GM12878 (cell line): ENCODE results near the gene NEK11. TPM values are rescaled to one million over a fixed set of nuclear protein-coding genes. Genes with fewer than 3 reads are reported as not detected.

Experiments used
- ATAC-seq: fragments of 200-7000 bp; cut with Tn5 transposase; 3 replicates; pipeline ENCODE4 v1.9.1; 2020; ENCODE audit warnings: mild to moderate bottlenecking, moderate library complexity
- BruUV-seq: library from RNA; stranded (reverse); fragments of 400-500 nt; replicated peaks from 2 replicates; lab custom pipeline; 2021; lab: Mats Ljungman, UMichigan
- CTCF ChIA-PET: fragments of 300-600 bp; sonication (Branson Sonifier 250); formaldehyde crosslinking; extraction: SDS; loops from one replicate; lab custom pipeline; 2021; ENCODE audit warnings: inconsistent platforms; lab: Yijun Ruan, JAX
- POLR2A ChIA-PET: fragments of 350-600 bp; formaldehyde crosslinking; extraction: SDS; loops from one replicate; lab custom pipeline; 2021; ENCODE audit warnings: inconsistent platforms; lab: Charles Lee
- RAD21 ChIA-PET: fragments of 300-600 bp; sonication (Branson Sonifier 250); formaldehyde crosslinking; loops from one replicate; lab custom pipeline; 2023; ENCODE audit warnings: antibody characterized with exemption; ENCODE audit not compliant: unreplicated experiment; lab: Charles Lee
- SMC1A ChIA-PET: fragments of 300-600 bp; sonication (Branson Sonifier 250); formaldehyde crosslinking; loops from one replicate; lab custom pipeline; 2023; ENCODE audit not compliant: unreplicated experiment, uncharacterized antibody; lab: Charles Lee
- DNase-seq: peaks from one replicate; pipeline ENCODE4 v3.0.0-alpha.2; 2011; ENCODE audit warnings: low read depth, low spot score
- FAIRE-seq: peaks from 3 replicates; lab custom pipeline; 2011; peaks lifted over from hg19 to GRCh38; lab: Jason Lieb, UNC
- H2AFZ ChIP-seq: 2 replicates; pipeline ENCODE4 v1.6.0; 2011; ENCODE audit warnings: low read depth, low read length, control low read depth; ENCODE audit not compliant: control insufficient read depth
- H3K27ac ChIP-seq: 2 replicates; pipeline ENCODE4 v1.5.1; 2011; ENCODE audit warnings: control low read depth; ENCODE audit not compliant: control insufficient read depth, insufficient read depth
- H3K27me3 ChIP-seq, 2 experiments: replicated peaks in 1 of 2; 2 replicates each; pipeline versions ENCODE4 v1.6.0 to v1.6.1; 2011; ENCODE audit warnings: low read length in 1 of 2; ENCODE audit not compliant: control insufficient read depth in 2 of 2, insufficient read depth in 2 of 2
- H3K36me3 ChIP-seq, 2 experiments: 2 replicates each; pipeline ENCODE4 v1.5.1; 2011; ENCODE audit warnings: low read length in 1 of 2; ENCODE audit not compliant: control insufficient read depth in 2 of 2, insufficient read depth in 2 of 2
- H3K4me1 ChIP-seq: 2 replicates; pipeline ENCODE4 v1.6.1; 2011; ENCODE audit warnings: mild to moderate bottlenecking, low read length, moderate library complexity, mixed read lengths; ENCODE audit not compliant: control insufficient read depth, insufficient read depth
- H3K4me2 ChIP-seq: 2 replicates; pipeline ENCODE4 v1.6.0; 2011; ENCODE audit warnings: control low read depth; ENCODE audit not compliant: control insufficient read depth, insufficient read depth
- H3K4me3 ChIP-seq: fragments of 200-600 bp; sonication (generic); 2 replicates; pipeline ENCODE4 v1.5.1; 2016
- H3K79me2 ChIP-seq: 2 replicates; pipeline ENCODE4 v1.6.0; 2011; ENCODE audit warnings: low read length; ENCODE audit not compliant: control insufficient read depth, insufficient read depth
- H3K9ac ChIP-seq: 2 replicates; pipeline ENCODE4 v1.8.0; 2011; ENCODE audit warnings: low read length, control low read depth, mixed read lengths; ENCODE audit not compliant: control insufficient read depth, insufficient read depth
- H3K9me3 ChIP-seq: replicated peaks from 3 replicates; pipeline ENCODE4 v1.5.1; 2011; ENCODE audit warnings: mild to moderate bottlenecking, low read length; ENCODE audit not compliant: control insufficient read depth, insufficient read depth
- H4K20me1 ChIP-seq: 2 replicates; pipeline ENCODE4 v1.6.0; 2011; ENCODE audit not compliant: control insufficient read depth, insufficient read depth
- BRCA1 ChIP-seq: IDR thresholded peaks from 2 replicates; pipeline ENCODE4 v1.6.1; 2011; ENCODE audit warnings: low read depth, low read length, improper control_type of control experiment
- CTCF ChIP-seq, 3 experiments: IDR thresholded peaks in 2 of 3; conservative IDR thresholded peaks in 1 of 3; 2 replicates each; pipeline ENCODE4 v1.5.1; 2011; ENCODE audit warnings: low read depth in 3 of 3, low read length in 3 of 3, mild to moderate bottlenecking in 3 of 3, control low read depth in 2 of 3, moderate library complexity in 2 of 3, inconsistent platforms in 1 of 3, mixed read lengths in 1 of 3; ENCODE audit not compliant: control insufficient read depth in 2 of 3, insufficient read depth in 1 of 3; ENCODE audit errors: extremely low read depth in 1 of 3
- E4F1 ChIP-seq: fragments of 450-650 bp; IDR thresholded peaks from 2 replicates; pipeline ENCODE4 v1.6.1; 2018; ENCODE audit warnings: borderline replicate concordance, mild to moderate bottlenecking; ENCODE audit not compliant: partially characterized antibody
- JUNB ChIP-seq: IDR thresholded peaks from 2 replicates; pipeline ENCODE4 v1.6.1; 2016; ENCODE audit warnings: antibody characterized with exemption, mild to moderate bottlenecking
- SIX5 ChIP-seq: IDR thresholded peaks from 2 replicates; pipeline ENCODE4 v1.6.1; 2011; ENCODE audit warnings: mild to moderate bottlenecking, low read depth, low read length, moderate library complexity; ENCODE audit not compliant: severe bottlenecking
- STAT3 ChIP-seq: IDR thresholded peaks from 2 replicates; pipeline ENCODE4 v1.6.1; 2011; ENCODE audit warnings: low read depth, low read length, improper control_type of control experiment
- TCF7 ChIP-seq: IDR thresholded peaks from 2 replicates; pipeline ENCODE4 v1.6.1; 2014; ENCODE audit warnings: antibody characterized with exemption, borderline replicate concordance
- ZBTB33 ChIP-seq: fragments of 450-650 bp; IDR thresholded peaks from 2 replicates; pipeline ENCODE4 v1.6.1; 2017; ENCODE audit warnings: mild to moderate bottlenecking
- WGBS: methylation state at CpG from one replicate; pipeline ENCODE4 v1.1.6; 2016; ENCODE audit warnings: low lambda C conversion rate; ENCODE audit not compliant: insufficient replicate concordance, insufficient coverage; ENCODE audit errors: missing lambda C conversion rate; 5-methylcytosine and 5-hydroxymethylcytosine counted together
- in situ Hi-C: fragments of 300-500 bp; cut with MboI; formaldehyde crosslinking; loops from 9 replicates; pipeline ENCODE4 v1.14.3; 2018; ENCODE audit warnings: mixed read lengths
- intact Hi-C: fragments of 100-400 bp; cut with micrococcal nuclease; formaldehyde crosslinking; loops from one replicate; pipeline ENCODE4 v1.14.2; 2022; ENCODE audit not compliant: unreplicated experiment
- polyA plus RNA-seq, 11 experiments: library from polyadenylated mRNA; depleted of rRNA in 4 of 11; unstranded in 6 of 11; stranded (reverse) in 5 of 11; fragments of >200 nt; fragmentation: Nextera tagmentation in 4 of 11; fragmentation: Illumina TruSeq in 1 of 11; extraction: Ambion mirVana in 4 of 11; extraction: Trizol in 1 of 11; gene quantifications; 1 replicate in 1 of 11; 2 replicates in 10 of 11; pipeline versions ENCODE4 v1.2.1 to v1.2.3, GENCODE V29; 2011 to 2016; ENCODE audit warnings: inconsistent platforms in 2 of 11, missing spikeins in 2 of 11, low read depth in 1 of 11
- total RNA-seq, 4 experiments: library from RNA; depleted of rRNA in 3 of 4; stranded (reverse); fragments of >200 nt in 3 of 4; fragmentation: Illumina TruSeq in 1 of 4; extraction: Trizol in 1 of 4; gene quantifications; 2 replicates each; pipeline versions ENCODE4 v1.2.1 to v1.2.3, GENCODE V29; 2013 to 2021
- TF ChIP-seq, protein P1 (sequence below): fragments of 450-650 bp; conservative IDR thresholded peaks from 2 replicates; pipeline ENCODE4 v1.6.1; 2017; ENCODE audit warnings: mild to moderate bottlenecking, moderate library complexity

NEK11 gene
- total and polyA plus RNA-seq, 10 of the 15 experiments (the other 5 are each of a cell fraction or from before 2014, with no cell fraction given): 0.05 to 0.94 (median 0.36) TPM; not detected in 1

- no peaks in the 10 kb centered on the region for H3K9me3 ChIP-seq
- H3K9ac ChIP-seq: no peak overlapping the region
- in situ Hi-C loops (no loop called here), intact Hi-C loops (no loop called here)
- POLR2A ChIA-PET: no interaction called here
- 51% methylated on average over 4 of the region's 4 CpGs for WGBS
- no peak overlapping the region for H3K4me3 ChIP-seq
- no peak for FAIRE-seq
- CTCF ChIA-PET: no interaction called here
- no peak overlapping the region for H3K4me2 ChIP-seq
- no peaks in the 10 kb centered on the region for H3K36me3 ChIP-seq
- RAD21 ChIA-PET: no interaction called here
- no peaks in the 10 kb centered on the region; a peak in 1 of 4 replicates for H3K27me3 ChIP-seq
- SMC1A ChIA-PET: no interaction called here
- H3K4me1 ChIP-seq: no peaks in the 10 kb centered on the region
- no peak for ATAC-seq
- no peak overlapping the region for H3K27ac ChIP-seq
- TF ChIP-seq SIX5: no peak
- no peak for TF ChIP-seq JUNB
- TF ChIP-seq CTCF (IDR thresholded peaks at IDR 0.05 in 2 of 3, conservative IDR thresholded peaks at IDR 0.05 in 1 of 3; ENCODE audit: control insufficient read depth in 2 of 3, extremely low read depth in 1 of 3, insufficient read depth in 1 of 3, low read depth in 3 of 3, low read length in 3 of 3): no peak
- TF ChIP-seq BRCA1: no peak
- no peak overlapping the region for H2AFZ ChIP-seq
- H4K20me1 ChIP-seq: no peaks in the 10 kb centered on the region
- no TSS peak for BruUV-seq
- no peak for DNase-seq
- no peaks in the 10 kb centered on the region for H3K79me2 ChIP-seq
These were observed 131.8 kb downstream of the NEK11 start for GRCh38 chr3:131158434-131158833.

DNA sequence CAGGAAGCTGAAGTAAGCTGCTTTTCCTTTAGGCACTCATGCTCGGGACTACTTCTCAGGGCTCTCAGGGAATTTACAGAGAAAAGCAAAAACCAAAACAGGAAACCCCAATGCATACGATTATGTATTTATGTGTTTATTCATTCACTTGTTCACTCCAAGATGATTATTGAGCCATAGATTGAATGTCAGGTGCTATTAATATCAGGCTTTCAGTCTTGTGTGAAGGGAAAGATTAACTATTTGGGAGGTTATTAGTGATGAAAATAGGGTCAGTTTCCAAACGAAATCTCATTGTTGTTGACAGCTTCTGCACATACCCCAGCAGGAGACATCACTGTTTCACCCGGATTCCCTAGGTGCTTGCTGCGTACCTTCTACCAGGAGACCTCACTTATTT, 135.8 kb downstream of the NEK11 start:
- Histone ChIP-seq H3K79me2 (no peaks in the 10 kb centered on the region), H3K4me1 (no peaks in the 10 kb centered on the region), H4K20me1 (no peaks in the 10 kb centered on the region), H3K4me3 (no peak overlapping the region), H3K36me3 (no peaks in the 10 kb centered on the region), H3K27me3 (no peaks in the 10 kb centered on the region), H3K4me2 (no peak overlapping the region), H3K27ac (no peak overlapping the region), H3K9me3 (no peaks in the 10 kb centered on the region), H2AFZ (no peak overlapping the region), H3K9ac (no peak overlapping the region)
- CTCF ChIA-PET: no interaction called here
- intact Hi-C loops: no loop called here
- in situ Hi-C loops: no loop called here
- SMC1A ChIA-PET: no interaction called here
- DNase-seq (no peak), ATAC-seq (no peak), FAIRE-seq (peak; percentile 68)
- BruUV-seq: no TSS peak
- 40% methylated on average over 5 of the region's 5 CpGs for WGBS
- RAD21 ChIA-PET: no interaction called here
- POLR2A ChIA-PET: no interaction called here
- TF ChIP-seq, protein P1, sequence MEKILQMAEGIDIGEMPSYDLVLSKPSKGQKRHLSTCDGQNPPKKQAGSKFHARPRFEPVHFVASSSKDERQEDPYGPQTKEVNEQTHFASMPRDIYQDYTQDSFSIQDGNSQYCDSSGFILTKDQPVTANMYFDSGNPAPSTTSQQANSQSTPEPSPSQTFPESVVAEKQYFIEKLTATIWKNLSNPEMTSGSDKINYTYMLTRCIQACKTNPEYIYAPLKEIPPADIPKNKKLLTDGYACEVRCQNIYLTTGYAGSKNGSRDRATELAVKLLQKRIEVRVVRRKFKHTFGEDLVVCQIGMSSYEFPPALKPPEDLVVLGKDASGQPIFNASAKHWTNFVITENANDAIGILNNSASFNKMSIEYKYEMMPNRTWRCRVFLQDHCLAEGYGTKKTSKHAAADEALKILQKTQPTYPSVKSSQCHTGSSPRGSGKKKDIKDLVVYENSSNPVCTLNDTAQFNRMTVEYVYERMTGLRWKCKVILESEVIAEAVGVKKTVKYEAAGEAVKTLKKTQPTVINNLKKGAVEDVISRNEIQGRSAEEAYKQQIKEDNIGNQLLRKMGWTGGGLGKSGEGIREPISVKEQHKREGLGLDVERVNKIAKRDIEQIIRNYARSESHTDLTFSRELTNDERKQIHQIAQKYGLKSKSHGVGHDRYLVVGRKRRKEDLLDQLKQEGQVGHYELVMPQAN: no peak
- no peak for TF ChIP-seq ZBTB33
- TF ChIP-seq E4F1: no peak
- no peak for TF ChIP-seq STAT3
- TF ChIP-seq TCF7: no peak
